H9 (cell line): ENCODE results near the gene AHCY. TPM values are rescaled to one million over a fixed set of nuclear protein-coding genes. Genes with fewer than 3 reads are reported as not detected.

Experiments
- DNase-seq: peaks from one replicate; pipeline ENCODE4 v3.0.0-alpha.2; 2017
- H2AFZ ChIP-seq: one replicate; pipeline ENCODE4 v1.6.1; 2013; ENCODE audit warnings: mild to moderate bottlenecking, low read length, control low read depth, moderate library complexity
- H2AK5ac ChIP-seq: 2 replicates; pipeline ENCODE4 v1.6.1; 2013; ENCODE audit warnings: low read length, control low read depth, mixed read lengths; ENCODE audit not compliant: insufficient read length
- H2BK120ac ChIP-seq: one replicate; pipeline ENCODE4 v1.6.1; 2013; ENCODE audit warnings: low read depth, mild to moderate bottlenecking, low read length, control low read depth, inconsistent platforms; ENCODE audit not compliant: poor library complexity, severe bottlenecking
- H2BK12ac ChIP-seq: 2 replicates; pipeline ENCODE4 v1.6.1; 2013; ENCODE audit warnings: low read length, control low read depth, mixed read lengths, low read depth; ENCODE audit not compliant: insufficient read length
- H2BK15ac ChIP-seq: 2 replicates; pipeline ENCODE4 v1.6.1; 2013; ENCODE audit warnings: low read depth, low read length, control low read depth
- H2BK20ac ChIP-seq: one replicate; pipeline ENCODE4 v1.6.1; 2013; ENCODE audit warnings: low read depth, mild to moderate bottlenecking, low read length, control low read depth, inconsistent platforms; ENCODE audit not compliant: poor library complexity, severe bottlenecking
- H2BK5ac ChIP-seq: 2 replicates; pipeline ENCODE4 v1.6.1; 2013; ENCODE audit warnings: low read length, control low read depth, mixed read lengths; ENCODE audit not compliant: insufficient read length
- H3K14ac ChIP-seq: 2 replicates; pipeline ENCODE4 v1.6.1; 2013; ENCODE audit warnings: low read length, control low read depth; ENCODE audit not compliant: insufficient read depth
- H3K18ac ChIP-seq: 2 replicates; pipeline ENCODE4 v1.6.1; 2013; ENCODE audit warnings: low read depth, mild to moderate bottlenecking, mixed read lengths, low read length, control low read depth; ENCODE audit not compliant: insufficient read length
- H3K23ac ChIP-seq: 2 replicates; pipeline ENCODE4 v1.6.1; 2013; ENCODE audit warnings: low read length, control low read depth, mixed read lengths, low read depth; ENCODE audit not compliant: insufficient read length
- H3K23me2 ChIP-seq: 2 replicates; pipeline ENCODE4 v1.6.1; 2013; ENCODE audit warnings: low read depth, mild to moderate bottlenecking, mixed read lengths, low read length, control low read depth; ENCODE audit not compliant: insufficient read length, poor library complexity, severe bottlenecking
- H3K27ac ChIP-seq: 2 replicates; pipeline ENCODE4 v1.5.1; 2013; ENCODE audit warnings: low read length, control low read depth, mixed read lengths, low read depth; ENCODE audit not compliant: insufficient read length
- H3K27me3 ChIP-seq: 2 replicates; pipeline ENCODE4 v1.6.1; 2013; ENCODE audit warnings: low read length, control low read depth, inconsistent platforms; ENCODE audit not compliant: insufficient read depth
- H3K4ac ChIP-seq: 2 replicates; pipeline ENCODE4 v1.6.1; 2013; ENCODE audit warnings: low read depth, mild to moderate bottlenecking, control low read depth, inconsistent platforms, low read length, moderate library complexity
- H3K4me1 ChIP-seq: 2 replicates; pipeline ENCODE4 v1.6.1; 2013; ENCODE audit warnings: low read length, control low read depth, inconsistent platforms; ENCODE audit not compliant: insufficient read depth
- H3K4me2 ChIP-seq: 2 replicates; pipeline ENCODE4 v1.6.1; 2013; ENCODE audit warnings: low read length, control low read depth, mixed read lengths; ENCODE audit not compliant: insufficient read length, insufficient read depth
- H3K56ac ChIP-seq: 2 replicates; pipeline ENCODE4 v1.6.1; 2013; ENCODE audit warnings: low read depth, mild to moderate bottlenecking, mixed read lengths, low read length, control low read depth; ENCODE audit not compliant: insufficient read length
- H3K79me1 ChIP-seq: 2 replicates; pipeline ENCODE4 v1.6.1; 2013; ENCODE audit warnings: low read depth, mild to moderate bottlenecking, moderate library complexity, low read length, control low read depth, inconsistent platforms; ENCODE audit not compliant: insufficient read depth, poor library complexity, severe bottlenecking
- H3K79me2 ChIP-seq: 2 replicates; pipeline ENCODE4 v1.6.1; 2013; ENCODE audit warnings: low read length, control low read depth, inconsistent platforms; ENCODE audit not compliant: insufficient read depth
- H3K9ac ChIP-seq: 2 replicates; pipeline ENCODE4 v1.6.1; 2013; ENCODE audit warnings: low read length, control low read depth, mixed read lengths; ENCODE audit not compliant: insufficient read length; ENCODE audit errors: extremely low read depth
- H3K9me3 ChIP-seq: one replicate; pipeline ENCODE4 v1.6.1; 2013; ENCODE audit warnings: low read depth, low read length, inconsistent platforms; ENCODE audit not compliant: control insufficient read depth
- H3T11ph ChIP-seq: one replicate; pipeline ENCODE4 v1.6.1; 2013; ENCODE audit warnings: mild to moderate bottlenecking, low read length, control low read depth, inconsistent platforms
- H4K20me1 ChIP-seq: one replicate; pipeline ENCODE4 v1.6.1; 2013; ENCODE audit not compliant: control insufficient read depth, insufficient read length, insufficient read depth
- H4K5ac ChIP-seq: 2 replicates; pipeline ENCODE4 v1.6.1; 2013; ENCODE audit warnings: low read depth, mild to moderate bottlenecking, mixed read lengths, low read length, control low read depth; ENCODE audit not compliant: insufficient read length
- H4K8ac ChIP-seq: replicated peaks from 2 replicates; pipeline ENCODE4 v1.6.1; 2013; ENCODE audit warnings: low read length, control low read depth, mixed read lengths, low read depth; ENCODE audit not compliant: insufficient read length
- H4K91ac ChIP-seq: 2 replicates; pipeline ENCODE4 v1.6.1; 2013; ENCODE audit warnings: low read depth, mild to moderate bottlenecking, moderate library complexity, mixed read lengths, low read length, control low read depth; ENCODE audit not compliant: insufficient read length
- H3K27ac Mint-ChIP-seq, 3 experiments: 2 replicates in 2 of 3; 3 replicates in 1 of 3; pipeline ENCODE4 v1.8.0; 2020 to 2021; ENCODE audit warnings: mixed read lengths in 3 of 3, mild to moderate bottlenecking in 1 of 3, moderate library complexity in 1 of 3
- H3K27me3 Mint-ChIP-seq: 2 replicates; pipeline ENCODE4 v1.8.0; 2021; ENCODE audit warnings: low read depth, mild to moderate bottlenecking, moderate library complexity, mixed read lengths
- H3K36me3 Mint-ChIP-seq, 3 experiments: 2 replicates in 2 of 3; 3 replicates in 1 of 3; pipeline ENCODE4 v1.8.0; 2020 to 2021; ENCODE audit warnings: low read depth in 3 of 3, mixed read lengths in 3 of 3; ENCODE audit not compliant: insufficient read depth in 1 of 3
- H3K4me1 Mint-ChIP-seq, 2 experiments: 2 replicates each; pipeline ENCODE4 v1.8.0; 2020; ENCODE audit warnings: mixed read lengths in 2 of 2
- H3K4me3 Mint-ChIP-seq, 2 experiments: 2 replicates in 1 of 2; 3 replicates in 1 of 2; pipeline ENCODE4 v1.8.0; 2020 to 2021; ENCODE audit warnings: mild to moderate bottlenecking in 2 of 2, mixed read lengths in 2 of 2, moderate library complexity in 1 of 2
- H3K9me3 Mint-ChIP-seq, 2 experiments: 2 replicates in 1 of 2; 3 replicates in 1 of 2; pipeline ENCODE4 v1.8.0; 2020; ENCODE audit warnings: mild to moderate bottlenecking in 2 of 2, mixed read lengths in 2 of 2, moderate library complexity in 1 of 2
- CTCF ChIP-seq: fragments of 200-600 bp; sonication (generic); conservative IDR thresholded peaks from 3 replicates; pipeline ENCODE4 v1.8.0; 2021; ENCODE audit warnings: antibody characterized with exemption, mild to moderate bottlenecking
- WGBS: extraction: QIAGEN DNeasy Blood & Tissue Kit; methylation state at CpG from one replicate; pipeline ENCODE4 v1.1.7; 2013; ENCODE audit warnings: missing lambda C conversion rate, low lambda C conversion rate, mixed read lengths; ENCODE audit not compliant: insufficient read length; ENCODE audit errors: extremely low coverage; 5-methylcytosine and 5-hydroxymethylcytosine counted together
- long read RNA-seq: library from polyadenylated mRNA; unstranded; transcript quantifications from one replicate; pipeline ENCODE4 v2.0.0, GENCODE V29; 2020
- total RNA-seq: library from RNA; stranded (reverse); gene quantifications from 2 replicates; pipeline ENCODE4 v1.2.1, GENCODE V29; 2021

The AHCY gene
- 461 and 473 TPM in 2 replicates for total RNA-seq
- long read RNA-seq, transcript AHCY-204 (9 exons, 2,211 nt): minor isoform, 8 of 4,177 reads
- long read RNA-seq, transcript AHCY-201 (10 exons, 2,143 nt): major isoform, 3,575 of 4,177 reads
- long read RNA-seq, partial matches to known transcripts: 440 of 4,177 reads
- long read RNA-seq, other reads (novel, unspliced or antisense): 154 of 4,177 reads

GRCh38 chr20:34302723-34303533 is at the start of gene AHCY:
AHCY (minus strand) TSS chr20:34303355; CDS start chr20:34303270, 85 bp downstream.
- Histone ChIP-seq H3K27me3 (no peaks in the 10 kb centered on the region), H3K14ac (peak within 1 kb of the TSS; percentile 91; the same call in 1 of the 2 replicates), H4K91ac (no peak within 1 kb of the TSS), H2BK12ac (no peak within 1 kb of the TSS), H3K79me2 (peaks cover 25% of the 10 kb centered on the region; the same call in 1 of the 2 replicates), H2AFZ (no peak within 1 kb of the TSS), H2BK20ac (no peak within 1 kb of the TSS), H3K23ac (no peak within 1 kb of the TSS), H3K9ac (peak within 1 kb of the TSS; percentile 70), H3T11ph (no peak within 1 kb of the TSS), H3K56ac (no peak within 1 kb of the TSS), H3K23me2 (peaks cover 5% of the 10 kb centered on the region), H3K4ac (no peak within 1 kb of the TSS; the same call in 1 of the 2 replicates), H2AK5ac (no peak within 1 kb of the TSS), H3K4me1 (no peaks in the 10 kb centered on the region), H2BK120ac (no peak within 1 kb of the TSS), H3K18ac (peak within 1 kb of the TSS; percentile 95), H4K20me1 (no peaks in the 10 kb centered on the region), H3K4me2 (peak within 1 kb of the TSS; percentile 61), H2BK5ac (no peak within 1 kb of the TSS), H4K5ac (no peak within 1 kb of the TSS), H3K9me3 (no peaks in the 10 kb centered on the region), H4K8ac (no peak within 1 kb of the TSS), H3K27ac (no peak within 1 kb of the TSS), H2BK15ac (no peak within 1 kb of the TSS), H3K79me1 (peaks cover 4% of the 10 kb centered on the region)
- Mint-ChIP-seq H3K4me1 (peaks cover 0 to 3% of the 10 kb centered on the region in 2 experiments; a peak in 3 of 4 replicates), H3K27ac (peak within 1 kb of the TSS; percentile 92 to 99 (median 98)), H3K36me3 (peaks cover 7 to 13% (median 10%) of the 10 kb centered on the region in 3 experiments; a peak in 6 of 7 replicates), H3K9me3 (no peaks in the 10 kb centered on the region; a peak in 1 of 5 replicates), H3K4me3 (peak within 1 kb of the TSS in 1 of 2 experiments; percentile 96; a peak in 3 of 5 replicates), H3K27me3 (no peaks in the 10 kb centered on the region; the same call in 1 of the 2 replicates)
- TF ChIP-seq CTCF: no peak
- no CpG with 5 or more reads among the region's 79 CpGs for WGBS
- DNase-seq: peak; percentile 98
